Mesendoderm (in vitro differentiated cells): ENCODE results near the gene FXR1. TPM values are rescaled to one million over a fixed set of nuclear protein-coding genes. Genes with fewer than 3 reads are reported as not detected.
"Not testable (repeated sequence)": the region's sequence is repeated elsewhere in the genome, so short reads cannot be mapped to it uniquely, and the experiment has no call there.

Experiments used
- DNase-seq: peaks from one replicate; pipeline ENCODE4 v3.0.0; 2013
- H2AK5ac ChIP-seq: 2 replicates; pipeline ENCODE4 v1.6.1; 2013; ENCODE audit warnings: low read length, inconsistent platforms
- H2BK120ac ChIP-seq: 2 replicates; pipeline ENCODE4 v1.6.1; 2013; ENCODE audit warnings: low read depth, mild to moderate bottlenecking, low read length, moderate library complexity, mixed read lengths
- H2BK15ac ChIP-seq: replicated peaks from 2 replicates; pipeline ENCODE4 v1.6.1; 2013; ENCODE audit warnings: low read depth, mild to moderate bottlenecking, moderate library complexity
- H2BK5ac ChIP-seq: 2 replicates; pipeline ENCODE4 v1.6.1; 2013; ENCODE audit warnings: low read length, inconsistent platforms
- H3K18ac ChIP-seq: 2 replicates; pipeline ENCODE4 v1.6.1; 2013; ENCODE audit warnings: mild to moderate bottlenecking, low read length, mixed read lengths
- H3K23ac ChIP-seq: one replicate; pipeline ENCODE4 v1.6.1; 2013; ENCODE audit warnings: low read length
- H3K27ac ChIP-seq: 2 replicates; pipeline ENCODE4 v1.5.1; 2013; ENCODE audit warnings: low read depth, mild to moderate bottlenecking, inconsistent platforms, low read length, moderate library complexity
- H3K27me3 ChIP-seq: 2 replicates; pipeline ENCODE4 v1.6.1; 2013; ENCODE audit warnings: low read length, control low read depth, mild to moderate bottlenecking, inconsistent platforms; ENCODE audit not compliant: insufficient read depth, poor library complexity
- H3K36me3 ChIP-seq: 2 replicates; pipeline ENCODE4 v1.6.1; 2013; ENCODE audit warnings: low read length, inconsistent platforms; ENCODE audit not compliant: control insufficient read depth, insufficient read depth
- H3K4ac ChIP-seq: one replicate; pipeline ENCODE4 v1.6.1; 2013; ENCODE audit warnings: low read depth, mild to moderate bottlenecking, low read length, moderate library complexity
- H3K4me1 ChIP-seq: 2 replicates; pipeline ENCODE4 v1.6.1; 2013; ENCODE audit warnings: low read depth, low read length, inconsistent platforms; ENCODE audit not compliant: control insufficient read depth
- H3K4me2 ChIP-seq: 2 replicates; pipeline ENCODE4 v1.6.1; 2013; ENCODE audit warnings: low read length
- H3K4me3 ChIP-seq: 2 replicates; pipeline ENCODE4 v1.5.1; 2013; ENCODE audit warnings: mild to moderate bottlenecking, low read length
- H3K56ac ChIP-seq: one replicate; pipeline ENCODE4 v1.6.1; 2013; ENCODE audit warnings: low read length
- H3K79me1 ChIP-seq: 2 replicates; pipeline ENCODE4 v1.6.1; 2013; ENCODE audit warnings: low read length, inconsistent platforms
- H3K79me2 ChIP-seq: 2 replicates; pipeline ENCODE4 v1.6.1; 2013; ENCODE audit warnings: mild to moderate bottlenecking, low read length; ENCODE audit not compliant: control insufficient read depth, insufficient read depth
- H3K9ac ChIP-seq: 2 replicates; pipeline ENCODE4 v1.6.1; 2013; ENCODE audit warnings: low read length, inconsistent platforms
- H4K5ac ChIP-seq: one replicate; pipeline ENCODE4 v1.6.1; 2013; ENCODE audit warnings: low read length
- H4K8ac ChIP-seq: one replicate; pipeline ENCODE4 v1.6.1; 2013; ENCODE audit warnings: low read depth, mild to moderate bottlenecking, control low read depth, low read length, moderate library complexity
- WGBS: extraction: QIAGEN DNeasy Blood & Tissue Kit; methylation state at CpG from one replicate; pipeline ENCODE4 v1.1.7; 2013; ENCODE audit warnings: low lambda C conversion rate, missing lambda C conversion rate; ENCODE audit not compliant: insufficient coverage; ENCODE audit errors: extremely low coverage; 5-methylcytosine and 5-hydroxymethylcytosine counted together
- polyA plus RNA-seq, 2 experiments: library from polyadenylated mRNA; stranded (reverse); fragments of 200-250 nt; gene quantifications; one replicate each; pipeline ENCODE4 v1.2.3, GENCODE V29; 2013

Gene FXR1
- 186 TPM for polyA plus RNA-seq (2013, experiment 1 of 2)
- 188 TPM for polyA plus RNA-seq (2013, experiment 2 of 2)

DNA sequence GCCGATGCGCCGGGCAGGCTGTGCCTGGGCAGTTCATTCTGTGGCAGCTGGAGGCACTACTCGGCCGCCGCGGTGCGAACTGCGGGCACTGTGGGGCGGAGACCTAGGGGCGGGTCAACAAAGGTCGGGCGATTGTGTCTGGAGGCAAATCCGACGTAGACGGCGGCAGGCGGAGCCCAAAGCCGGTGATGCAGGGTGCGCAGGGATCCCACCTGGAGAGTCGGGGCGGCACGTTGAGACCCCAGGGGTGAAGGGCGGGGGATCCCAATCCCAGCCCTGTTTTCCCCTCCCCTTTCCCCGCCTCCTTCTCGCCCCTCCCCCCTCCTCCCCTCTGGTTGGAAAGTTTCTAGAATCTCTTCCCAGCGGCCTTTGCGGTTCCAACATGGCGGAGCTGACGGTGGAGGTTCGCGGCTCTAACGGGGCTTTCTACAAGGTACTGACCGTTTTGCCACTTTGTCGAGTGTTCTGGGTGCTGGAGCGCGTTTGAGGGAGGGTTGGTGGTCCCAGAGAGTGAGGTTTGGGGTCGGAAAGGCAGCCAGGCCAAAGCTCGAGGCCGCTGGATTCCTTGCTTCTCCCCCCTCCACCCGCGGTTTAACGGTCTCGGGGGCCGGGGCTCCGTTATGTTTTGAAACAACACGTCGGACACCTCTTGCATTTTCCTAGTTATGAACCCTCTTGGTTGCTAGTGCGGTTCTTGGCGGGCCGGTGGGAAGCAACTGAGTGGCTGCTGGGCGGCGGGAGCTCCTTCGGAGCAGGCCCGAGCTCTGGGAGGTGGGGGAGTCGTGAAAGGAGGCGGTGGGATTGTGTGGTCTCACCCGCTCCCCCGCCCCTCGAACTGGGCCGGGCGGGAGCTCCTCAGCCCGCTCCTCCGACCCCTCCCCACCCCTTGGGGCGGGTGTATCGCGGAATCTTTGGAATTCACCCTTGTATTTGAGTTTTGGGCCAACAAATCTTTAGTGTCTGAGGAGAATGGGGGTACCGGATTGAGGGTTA is at the start of gene FXR1:
FXR1 (plus strand) TSS at position 367 of the 993 bp plus-strand sequence; CDS start at position 383, 16 bp downstream.
- no peak within 1 kb of the TSS for H2BK120ac ChIP-seq
- peak; percentile 98 for DNase-seq
- peak within 1 kb of the TSS; percentile 67 for H3K4me2 ChIP-seq
- H3K79me1 ChIP-seq, result no peaks in the 10 kb centered on the region
- no peak within 1 kb of the TSS for H2BK15ac ChIP-seq
- H2BK5ac ChIP-seq, result peak within 1 kb of the TSS; percentile 96
- whole genome bisulfite sequencing, result no CpG with 5 or more reads among the region's 68 CpGs
- peak within 1 kb of the TSS; percentile 92 for H3K4me3 ChIP-seq
- H3K27ac ChIP-seq, result peak within 1 kb of the TSS; percentile 99
- peak within 1 kb of the TSS; percentile 98 for H3K4ac ChIP-seq
- H3K23ac ChIP-seq, result peak within 1 kb of the TSS; percentile 89
- peaks cover 2% of the 10 kb centered on the region for H3K4me1 ChIP-seq
- H3K79me2 ChIP-seq, result peaks cover 47% of the 10 kb centered on the region
- H4K5ac ChIP-seq, result no peak within 1 kb of the TSS
- H2AK5ac ChIP-seq, result no peak within 1 kb of the TSS
- H3K56ac ChIP-seq, result peak within 1 kb of the TSS; percentile 100
- H4K8ac ChIP-seq, result peak within 1 kb of the TSS; percentile 60
- no peaks in the 10 kb centered on the region for H3K36me3 ChIP-seq
- H3K27me3 ChIP-seq, result no peaks in the 10 kb centered on the region
- H3K18ac ChIP-seq, result peak within 1 kb of the TSS; percentile 94
- H3K9ac ChIP-seq, result peak within 1 kb of the TSS; percentile 99

DNA sequence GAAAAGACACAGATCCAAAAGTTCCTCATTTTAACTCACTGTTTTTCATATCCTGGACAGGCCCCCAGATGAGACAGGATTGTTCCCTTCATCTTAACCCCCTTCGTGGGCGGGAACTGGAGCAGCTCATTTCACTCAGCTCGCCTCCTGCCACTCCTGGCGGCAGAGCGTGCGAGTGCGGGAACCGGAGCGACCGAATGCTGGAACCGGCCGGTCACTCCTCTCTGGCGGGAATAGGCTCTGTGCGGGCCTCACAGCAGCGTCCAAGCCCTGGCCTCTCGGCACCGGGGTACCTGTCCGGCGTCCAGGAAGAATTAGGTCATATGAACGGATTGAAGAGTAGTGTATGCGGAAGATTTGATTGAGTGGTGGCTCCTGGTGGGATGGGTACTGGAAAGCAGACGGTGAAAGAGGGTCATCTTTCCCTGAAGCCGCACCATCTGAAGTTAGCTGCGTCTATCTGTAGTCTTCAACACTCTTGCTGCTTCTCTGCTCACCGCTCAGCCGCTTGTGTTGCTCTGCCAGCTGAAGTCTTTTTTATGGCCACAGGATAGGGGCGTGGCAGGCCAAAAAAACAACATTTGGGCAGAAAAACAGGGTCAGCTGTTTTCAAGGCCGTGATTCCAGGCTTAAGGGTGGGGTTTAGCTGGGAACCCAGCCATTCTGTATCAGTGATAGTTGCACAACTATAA is 42.3 kb upstream of the FXR1 start:
- Histone ChIP-seq H3K18ac (no peak overlapping the region), H3K56ac (peak overlapping the region; percentile 68), H3K4ac (no peak overlapping the region), H2AK5ac (no peak overlapping the region), H4K5ac (no peak overlapping the region), H3K9ac (peak overlapping the region; percentile 30), H3K27ac (no peak overlapping the region), H2BK5ac (no peak overlapping the region), H3K36me3 (no peaks in the 10 kb centered on the region), H3K4me1 (no peaks in the 10 kb centered on the region), H3K79me2 (no peaks in the 10 kb centered on the region), H3K4me2 (peak overlapping the region; percentile 23), H3K79me1 (no peaks in the 10 kb centered on the region), H4K8ac (no peak overlapping the region), H3K23ac (no peak overlapping the region), H2BK15ac (no peak overlapping the region), H3K27me3 (no peaks in the 10 kb centered on the region), H3K4me3 (no peak overlapping the region), H2BK120ac (no peak overlapping the region)
- peak; percentile 58 for DNase-seq
- no CpG with 5 or more reads among the region's 28 CpGs for WGBS

DNA sequence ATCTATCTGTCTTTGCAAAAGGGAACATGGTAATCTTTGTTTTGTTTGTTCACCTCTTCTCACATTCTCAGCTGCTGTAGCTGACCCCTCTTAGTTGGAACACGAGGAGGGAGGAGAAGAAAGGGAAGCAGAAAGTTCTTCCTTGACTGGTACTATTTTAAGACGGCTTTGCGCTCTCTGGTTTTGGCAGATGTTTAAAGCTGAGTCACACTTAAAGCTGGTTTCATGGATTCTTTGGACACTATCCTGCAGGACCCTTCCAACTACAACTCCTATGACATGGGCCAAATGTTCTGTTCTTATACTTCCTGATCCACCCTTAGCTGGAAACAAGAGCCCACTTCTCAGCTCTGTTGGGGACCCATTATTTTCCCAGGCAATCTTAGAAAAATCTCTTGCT is 40.6 kb upstream of the FXR1 start:
- Histone ChIP-seq H3K36me3 (no peaks in the 10 kb centered on the region), H3K23ac (no peak overlapping the region), H3K27me3 (no peaks in the 10 kb centered on the region), H3K4me2 (no peak overlapping the region), H4K8ac (no peak overlapping the region), H3K79me1 (no peaks in the 10 kb centered on the region), H3K56ac (no peak overlapping the region), H3K4ac (no peak overlapping the region), H3K9ac (no peak overlapping the region), H2AK5ac (no peak overlapping the region), H3K4me1 (no peaks in the 10 kb centered on the region), H3K4me3 (no peak overlapping the region), H3K18ac (no peak overlapping the region), H2BK15ac (no peak overlapping the region), H2BK120ac (no peak overlapping the region), H3K27ac (no peak overlapping the region), H3K79me2 (no peaks in the 10 kb centered on the region), H4K5ac (no peak overlapping the region), H2BK5ac (no peak overlapping the region)
- no CpG with 5 or more reads among the region's 3 CpGs for WGBS
- peak; percentile 10 for DNase-seq

DNA sequence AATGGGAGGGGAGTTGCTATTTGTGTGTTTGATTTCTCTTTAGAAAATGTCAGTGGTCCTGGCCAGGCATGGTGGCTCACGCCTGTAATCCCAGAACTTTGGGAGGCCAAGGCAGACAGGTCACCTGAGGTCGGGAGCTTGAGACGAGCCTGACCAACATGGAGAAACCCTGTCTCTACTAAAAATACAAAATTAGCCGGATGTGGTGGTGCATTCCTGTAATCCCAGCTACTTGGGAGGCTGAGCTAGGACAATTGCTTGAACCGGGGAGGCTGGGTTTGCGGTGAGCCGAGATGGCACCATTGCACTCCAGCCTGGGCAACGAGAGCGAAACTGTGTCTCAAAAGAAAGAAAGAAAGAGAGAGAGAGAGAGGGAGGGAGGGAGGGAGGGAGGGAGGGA is 40.0 kb upstream of the FXR1 start:
- not testable (repeated sequence) for H3K18ac ChIP-seq, H4K8ac ChIP-seq, H2BK120ac ChIP-seq, H3K4me1 ChIP-seq, H3K36me3 ChIP-seq, H3K9ac ChIP-seq, H3K79me1 ChIP-seq, DNase-seq, H3K4me2 ChIP-seq, H3K27ac ChIP-seq, H3K23ac ChIP-seq, H2BK5ac ChIP-seq, H2BK15ac ChIP-seq, H3K79me2 ChIP-seq, H3K27me3 ChIP-seq, H3K4ac ChIP-seq, H4K5ac ChIP-seq, H2AK5ac ChIP-seq, H3K56ac ChIP-seq, H3K4me3 ChIP-seq
- no CpG with 5 or more reads among the region's 9 CpGs for WGBS

DNA sequence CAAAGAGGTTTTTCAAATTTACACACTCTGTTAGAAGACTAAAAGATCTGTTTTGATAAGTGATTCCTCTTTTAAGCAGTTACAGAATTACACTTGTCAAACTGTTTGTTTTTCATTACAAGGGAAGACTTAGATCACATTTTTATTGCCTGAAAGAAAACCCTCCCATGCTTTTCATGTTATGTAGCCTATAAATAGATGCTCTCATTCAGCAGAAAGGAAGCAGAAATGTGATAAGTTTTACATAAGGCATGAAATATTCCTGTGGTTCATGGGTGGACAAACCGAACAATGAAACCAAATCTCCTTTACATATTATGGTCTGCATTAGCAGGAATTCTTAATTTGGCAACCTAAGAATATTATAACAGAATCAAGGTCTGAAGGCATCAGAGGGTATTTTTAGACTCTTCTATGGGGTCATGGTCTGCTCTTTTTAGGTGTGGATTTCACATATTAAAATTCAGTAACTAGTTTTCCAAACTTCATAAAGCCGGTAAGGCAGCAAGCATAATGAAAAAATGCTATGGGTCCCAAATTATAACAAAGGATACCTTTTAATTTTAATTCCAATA is 37.3 kb upstream of the FXR1 start:
- no peaks in the 10 kb centered on the region for H3K79me2 ChIP-seq
- WGBS, result no CpG with 5 or more reads among the region's 2 CpGs
- H3K4me3 ChIP-seq, result no peak overlapping the region
- no peak overlapping the region for H3K23ac ChIP-seq
- H3K27me3 ChIP-seq, result no peaks in the 10 kb centered on the region
- no peak overlapping the region for H2BK15ac ChIP-seq
- no peak overlapping the region for H3K18ac ChIP-seq
- no peak overlapping the region for H2AK5ac ChIP-seq
- H4K8ac ChIP-seq, result no peak overlapping the region
- H4K5ac ChIP-seq, result no peak overlapping the region
- DNase-seq, result no peak
- no peaks in the 10 kb centered on the region for H3K36me3 ChIP-seq
- no peak overlapping the region for H2BK5ac ChIP-seq
- no peak overlapping the region for H3K56ac ChIP-seq
- H3K79me1 ChIP-seq, result no peaks in the 10 kb centered on the region
- H3K4me2 ChIP-seq, result no peak overlapping the region
- no peak overlapping the region for H3K9ac ChIP-seq
- H3K4me1 ChIP-seq, result no peaks in the 10 kb centered on the region
- H2BK120ac ChIP-seq, result no peak overlapping the region
- H3K27ac ChIP-seq, result no peak overlapping the region
- H3K4ac ChIP-seq, result no peak overlapping the region
